Transverse colon (tissue), 4 donors: ENCODE data around the gene ANKS1B.
"Not testable (repeated sequence)": the region's sequence is repeated elsewhere in the genome, so short reads cannot be mapped to it uniquely, and the experiment has no call there.

Experiments used
- EP300 ChIP-seq: sonication (generic); formaldehyde crosslinking; IDR thresholded peaks from one replicate; pipeline ENCODE4 v1.6.1; 2017; ENCODE audit warnings: antibody characterized with exemption, low read depth
- POLR2A ChIP-seq: fragments of 450-650 bp; IDR thresholded peaks from one replicate; pipeline ENCODE4 v1.6.1; 2016; ENCODE audit warnings: antibody characterized with exemption, mild to moderate bottlenecking, moderate library complexity
- POLR2AphosphoS5 ChIP-seq, 3 donors: sonication (generic); formaldehyde crosslinking; IDR thresholded peaks; one replicate each; pipeline ENCODE4 v1.6.1; 2016; ENCODE audit warnings: antibody characterized with exemption in 3 of 3
- TF ChIP-seq, protein P1 (sequence below), 5 experiments: fragments of 200-600 bp in 3 of 5; fragments of 450-650 bp in 2 of 5; sonication (generic) in 3 of 5; IDR thresholded peaks; 1 replicate in 2 of 5; 2 replicates in 3 of 5; pipeline ENCODE4 v1.5.1; 2016 to 2017; ENCODE audit warnings: antibody characterized with exemption in 5 of 5, inconsistent platforms in 3 of 5, mild to moderate bottlenecking in 2 of 5, moderate library complexity in 1 of 5

GRCh38 chr12:98837134-98837752, 1147.5 kb downstream of the ANKS1B start:
- TF ChIP-seq, protein P1, sequence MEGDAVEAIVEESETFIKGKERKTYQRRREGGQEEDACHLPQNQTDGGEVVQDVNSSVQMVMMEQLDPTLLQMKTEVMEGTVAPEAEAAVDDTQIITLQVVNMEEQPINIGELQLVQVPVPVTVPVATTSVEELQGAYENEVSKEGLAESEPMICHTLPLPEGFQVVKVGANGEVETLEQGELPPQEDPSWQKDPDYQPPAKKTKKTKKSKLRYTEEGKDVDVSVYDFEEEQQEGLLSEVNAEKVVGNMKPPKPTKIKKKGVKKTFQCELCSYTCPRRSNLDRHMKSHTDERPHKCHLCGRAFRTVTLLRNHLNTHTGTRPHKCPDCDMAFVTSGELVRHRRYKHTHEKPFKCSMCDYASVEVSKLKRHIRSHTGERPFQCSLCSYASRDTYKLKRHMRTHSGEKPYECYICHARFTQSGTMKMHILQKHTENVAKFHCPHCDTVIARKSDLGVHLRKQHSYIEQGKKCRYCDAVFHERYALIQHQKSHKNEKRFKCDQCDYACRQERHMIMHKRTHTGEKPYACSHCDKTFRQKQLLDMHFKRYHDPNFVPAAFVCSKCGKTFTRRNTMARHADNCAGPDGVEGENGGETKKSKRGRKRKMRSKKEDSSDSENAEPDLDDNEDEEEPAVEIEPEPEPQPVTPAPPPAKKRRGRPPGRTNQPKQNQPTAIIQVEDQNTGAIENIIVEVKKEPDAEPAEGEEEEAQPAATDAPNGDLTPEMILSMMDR (IDR thresholded peaks at IDR 0.05), result not testable (repeated sequence)
- not testable (repeated sequence) for TF ChIP-seq POLR2A; POLR2AphosphoS5 (IDR thresholded peaks at IDR 0.05); EP300
